GM21619 (cell line): ENCODE data around the gene ZAR1L.
A peak's percentile ranks its signal among the peaks of the same experiment; 100 is the strongest.

Experiments
- ATAC-seq: cut with Tn5 transposase; IDR thresholded peaks from one replicate; pipeline ENCODE4 v1.9.1; 2021; ENCODE audit not compliant: unreplicated experiment

The ZAR1L gene

GRCh38 chr13:32302461-32302860 is 12.7 kb downstream of the ZAR1L start:
- no peak for ATAC-seq

- ATAC-seq = no peak
Observed at GRCh38 chr13:32300920-32301319, 14.2 kb downstream of the ZAR1L start.

- no peak for ATAC-seq
Observed at GRCh38 chr13:32300406-32300805, 14.8 kb downstream of the ZAR1L start.

GRCh38 chr13:32299893-32300292 is 15.3 kb downstream of the ZAR1L start:
- no peak for ATAC-seq

GRCh38 chr13:32298695-32299094 is 16.5 kb downstream of the ZAR1L start:
- ATAC-seq = no peak

- ATAC-seq = no peak
Observed at GRCh38 chr13:32297206-32297605, 18.0 kb downstream of the ZAR1L start.

- ATAC-seq = no peak
Observed at GRCh38 chr13:32285633-32285965, 29.6 kb downstream of the ZAR1L start.

GRCh38 chr13:32284927-32285632 is 30.1 kb downstream of the ZAR1L start:
- no peak for ATAC-seq

GRCh38 chr13:32282096-32282711 is 33.0 kb downstream of the ZAR1L start:
- no peak for ATAC-seq

GRCh38 chr13:32281096-32281495 is 34.1 kb downstream of the ZAR1L start:
- no peak for ATAC-seq

GRCh38 chr13:32278426-32278825 is 36.7 kb downstream of the ZAR1L start:
- ATAC-seq = no peak

GRCh38 chr13:32277839-32278238 is 37.3 kb downstream of the ZAR1L start:
- ATAC-seq = no peak

GRCh38 chr13:32272021-32272683 is 43.0 kb downstream of the ZAR1L start:
- no peak for ATAC-seq

- peak; percentile 86 for ATAC-seq
Observed at GRCh38 chr13:32267836-32268439, 47.2 kb downstream of the ZAR1L start.

- ATAC-seq = no peak
Observed at GRCh38 chr13:32266130-32266529, 49.0 kb downstream of the ZAR1L start.

GRCh38 chr13:32265726-32266125 is 49.4 kb downstream of the ZAR1L start:
- no peak for ATAC-seq

GRCh38 chr13:32264407-32264806 is 50.8 kb downstream of the ZAR1L start:
- ATAC-seq = no peak

GRCh38 chr13:32262619-32263018 is 52.5 kb downstream of the ZAR1L start:
- ATAC-seq = no peak

GRCh38 chr13:32262165-32262564 is 53.0 kb downstream of the ZAR1L start:
- no peak for ATAC-seq

GRCh38 chr13:32261567-32261966 is 53.6 kb downstream of the ZAR1L start:
- ATAC-seq = no peak

GRCh38 chr13:32259116-32259515 is 56.0 kb downstream of the ZAR1L start:
- ATAC-seq = no peak

GRCh38 chr13:32257649-32258048 is 57.5 kb downstream of the ZAR1L start:
- ATAC-seq = no peak
